Forelimb muscle (tissue), 1 donor: ENCODE measurements around the gene CHEK2. TPM values are rescaled to one million over a fixed set of nuclear protein-coding genes. Genes with fewer than 3 reads are reported as not detected.
A peak's percentile ranks its signal among the peaks of the same experiment; 100 is the strongest.
"Not testable (repeated sequence)": the region's sequence is repeated elsewhere in the genome, so short reads cannot be mapped to it uniquely, and the experiment has no call there.

ENCODE experiments used
- DNase-seq: peaks from one replicate; pipeline ENCODE4 v3.0.0-alpha.2; 2013; ENCODE audit warnings: low read depth
- polyA plus RNA-seq: library from polyadenylated mRNA; unstranded; fragments of 120-200 nt; gene quantifications from one replicate; pipeline ENCODE4 v1.2.1, GENCODE V29; 2013; ENCODE audit not compliant: insufficient read length

Gene CHEK2
- 6.9 TPM for polyA plus RNA-seq

DNA sequence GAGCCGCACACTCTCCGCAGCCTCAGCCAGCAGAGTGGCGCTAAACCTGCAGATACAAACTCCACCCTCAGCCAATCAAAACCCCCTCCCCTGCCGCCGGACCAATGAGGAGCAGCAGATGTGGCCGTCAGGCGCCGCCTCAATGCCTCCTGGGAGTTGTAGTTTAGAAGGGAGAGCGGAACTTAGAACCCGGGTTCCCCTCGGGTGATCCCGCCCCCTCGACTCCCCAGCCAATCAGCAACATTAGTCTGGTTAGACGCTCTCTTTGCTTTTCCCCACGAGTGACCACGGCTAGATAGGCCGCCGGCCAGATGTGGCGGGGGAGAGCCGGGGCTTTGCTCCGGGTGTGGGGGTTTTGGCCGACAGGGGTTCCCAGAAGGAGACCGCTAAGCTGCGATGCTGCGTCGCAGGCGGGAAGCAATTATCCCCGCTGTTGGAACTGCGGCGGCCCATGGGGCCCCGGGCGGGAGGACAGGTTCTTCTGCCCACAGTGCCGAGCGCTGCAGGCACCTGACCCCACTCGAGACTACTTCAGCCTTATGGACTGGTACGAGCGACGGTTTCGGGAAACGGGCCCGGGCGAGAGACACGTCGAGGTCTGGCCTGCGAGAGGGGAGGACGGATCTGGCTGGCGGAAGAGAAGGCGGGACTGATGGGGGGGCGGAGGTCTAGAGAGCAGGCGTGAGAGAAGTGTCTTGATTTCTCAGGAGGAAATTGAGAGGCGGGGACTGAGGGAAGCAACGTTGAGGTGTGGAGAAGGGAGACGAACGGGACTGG, at the start of gene CHEK2, which contains the start of gene HSCB:
TSS of gene CHEK2 (minus strand) at position 36 of the 777 bp plus-strand sequence. CDS start 7,099 bp downstream, outside the sequence.
TSS of gene HSCB (plus strand) at position 255 of the 777 bp plus-strand sequence. CDS start at position 312, 57 bp downstream.
- peak; percentile 99 for DNase-seq

GRCh38 chr22:28791124-28791523, 49.5 kb upstream of the CHEK2 start:
- no peak for DNase-seq

- no peak for DNase-seq
These were observed 47.0 kb upstream of the CHEK2 start for GRCh38 chr22:28788601-28789000.

DNA sequence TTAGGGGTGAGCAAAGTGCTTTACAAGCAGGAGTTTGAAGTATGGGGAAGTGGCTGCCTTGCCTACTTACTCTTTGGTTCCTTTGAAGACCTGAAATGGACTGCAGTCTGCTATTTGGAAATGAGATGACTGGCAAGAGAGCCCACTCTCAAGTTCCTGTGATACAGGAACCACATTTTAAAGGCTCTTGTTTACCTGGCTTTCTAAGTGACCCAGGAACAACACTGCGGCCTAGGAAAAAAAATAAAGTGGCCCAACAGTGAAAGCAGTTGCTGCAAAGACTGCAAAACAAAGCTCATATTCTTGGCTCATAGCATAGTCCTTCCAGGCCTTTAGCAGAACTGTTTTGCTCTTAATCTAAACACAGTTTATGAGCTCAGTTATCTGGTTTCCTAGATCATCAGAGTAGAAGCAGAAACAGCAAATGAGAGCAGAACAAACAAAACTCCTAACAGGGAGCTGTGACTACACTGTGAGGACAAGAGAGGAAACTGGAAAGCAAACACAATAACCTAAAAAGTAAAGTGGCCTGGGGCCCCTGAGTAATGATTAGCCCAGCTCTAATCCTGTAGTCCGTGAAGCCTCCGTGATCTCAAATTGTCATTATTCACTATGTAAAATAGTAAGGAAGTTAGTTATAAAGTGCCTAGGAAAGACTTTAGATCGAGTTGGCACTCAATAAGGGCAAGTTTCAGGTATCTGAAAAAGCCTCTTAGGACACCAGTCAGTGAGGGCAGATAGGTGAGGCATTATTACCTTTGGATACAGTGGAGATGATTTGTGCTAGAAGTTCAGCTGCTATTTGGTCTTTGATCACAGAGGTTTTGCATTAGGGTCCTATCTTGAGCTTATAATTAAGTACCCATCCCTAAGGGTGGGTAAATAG, 42.4 kb upstream of the CHEK2 start:
- no peak for DNase-seq

DNA sequence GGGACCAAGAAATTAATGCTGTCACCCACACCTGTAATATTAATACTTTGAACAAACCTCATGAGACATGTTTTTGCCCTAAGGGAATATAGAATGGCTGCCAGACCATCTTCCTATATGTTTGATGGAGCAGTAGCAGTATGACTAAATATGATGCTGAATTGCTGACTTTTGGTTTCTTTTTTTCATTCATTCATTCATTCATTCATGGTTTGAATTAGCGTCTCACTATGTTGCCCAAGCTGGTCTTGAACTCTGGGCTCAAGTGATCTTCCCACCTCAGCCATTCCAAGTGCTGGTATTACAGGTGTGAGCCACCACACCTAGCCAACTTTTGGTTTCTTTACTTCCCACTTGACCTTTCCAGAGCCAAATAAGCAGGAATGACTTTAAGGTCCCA, 38.7 kb upstream of the CHEK2 start:
- no peak for DNase-seq

DNA sequence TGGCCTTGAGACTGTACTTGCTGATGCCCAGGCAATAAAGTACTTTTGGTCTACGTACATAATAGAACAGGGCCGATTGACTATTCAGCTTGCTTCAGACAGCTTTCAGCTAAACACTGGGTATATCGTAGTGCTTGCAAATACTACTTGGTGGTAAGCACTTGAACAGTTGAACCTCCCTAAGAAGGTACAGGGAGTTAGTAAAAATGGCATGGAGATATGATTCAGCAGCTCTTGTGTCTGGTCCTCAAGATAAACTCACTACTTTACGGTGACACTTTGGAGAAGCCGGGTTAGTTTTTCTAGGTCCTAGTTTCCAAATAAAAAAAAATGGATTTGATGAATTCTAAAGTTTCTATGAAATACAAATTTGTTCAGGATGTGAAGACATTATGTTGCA, 38.2 kb upstream of the CHEK2 start:
- DNase-seq = no peak

GRCh38 chr22:28774378-28774777, 32.8 kb upstream of the CHEK2 start:
- no peak for DNase-seq

DNA sequence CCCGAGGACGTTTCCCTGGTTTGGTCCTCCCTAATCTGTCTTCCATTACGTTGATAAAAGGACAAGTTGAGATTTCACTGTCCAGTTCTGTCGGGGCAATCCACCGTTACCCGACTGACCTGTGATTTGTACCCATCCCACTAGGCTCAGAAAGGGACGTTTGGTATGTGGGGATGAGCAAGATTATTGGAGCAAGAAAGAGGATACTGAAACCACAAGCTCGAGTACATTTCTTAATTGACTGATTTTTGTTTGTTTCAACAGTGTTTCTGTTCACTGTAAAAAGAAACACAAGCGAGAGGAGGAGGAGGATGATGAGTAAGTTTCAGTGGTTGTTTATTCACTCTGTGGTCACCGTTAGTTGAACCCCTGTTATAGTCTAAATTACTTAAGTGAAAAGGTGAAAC, 31.8 kb upstream of the CHEK2 start:
- no peak for DNase-seq

GRCh38 chr22:28772633-28773460, 31.2 kb upstream of the CHEK2 start, which contains the start of gene CCDC117:
CCDC117 (plus strand) TSS chr22:28772695; CDS start chr22:28772850, 155 bp downstream.
- DNase-seq = peak; percentile 94

GRCh38 chr22:28771195-28771791, 29.7 kb upstream of the CHEK2 start:
- DNase-seq = no peak

DNA sequence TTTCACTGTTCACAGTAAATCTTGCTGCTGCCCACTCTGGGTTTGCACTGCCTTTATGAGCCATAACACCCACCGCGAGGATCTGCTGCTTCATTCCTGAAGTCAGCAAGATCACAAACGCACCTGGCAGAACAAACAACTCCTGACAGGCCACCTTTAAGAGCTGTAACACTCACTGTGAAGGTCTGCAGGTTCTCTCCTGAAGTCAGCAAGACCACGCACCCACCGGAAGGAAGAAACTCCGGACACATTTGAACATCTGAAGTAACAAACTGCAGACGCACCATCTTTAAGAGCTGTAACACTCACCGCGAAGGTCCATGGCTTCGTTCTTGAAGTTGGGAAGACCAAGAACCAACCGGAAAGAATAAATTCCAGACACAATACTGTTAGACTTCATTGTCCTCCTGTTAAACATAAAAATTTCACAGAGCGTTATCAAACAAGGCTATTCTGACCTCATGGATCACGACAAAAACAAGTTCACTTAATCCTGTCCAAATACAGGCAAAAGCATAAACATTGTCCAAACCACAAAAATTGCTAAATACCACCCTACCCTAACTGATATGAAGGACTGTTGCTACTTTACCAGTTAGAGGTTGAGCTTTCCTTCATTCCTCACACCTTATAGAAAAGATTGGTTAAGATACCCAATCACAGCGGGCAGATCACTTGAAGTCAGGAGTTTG, 27.9 kb upstream of the CHEK2 start:
- DNase-seq = no peak

- DNase-seq = no peak
These were observed 27.2 kb upstream of the CHEK2 start for GRCh38 chr22:28768701-28769393.

DNA sequence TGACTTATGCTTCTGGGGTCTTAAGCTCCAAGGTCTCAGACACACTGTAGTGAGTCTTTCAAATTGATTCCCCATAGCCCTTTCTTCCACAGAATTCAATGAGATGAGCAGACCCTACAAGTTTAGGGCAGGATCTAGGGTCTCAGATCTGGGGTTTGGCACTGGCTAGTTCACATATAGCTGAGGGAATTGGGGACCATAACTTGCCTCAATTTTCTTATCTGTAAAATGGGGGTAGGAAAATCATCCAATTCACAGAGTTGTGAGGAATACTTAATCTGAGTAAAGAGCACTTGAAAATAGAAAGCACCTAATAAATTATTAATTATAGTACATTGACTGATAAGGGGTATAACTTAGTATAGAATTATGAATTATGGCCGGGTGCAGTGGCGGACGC, 25.0 kb upstream of the CHEK2 start:
- DNase-seq = no peak

- DNase-seq = not testable (repeated sequence)
These were observed 20.4 kb upstream of the CHEK2 start for GRCh38 chr22:28762000-28762399.

GRCh38 chr22:28761449-28761755, 19.8 kb upstream of the CHEK2 start:
- DNase-seq = no peak

DNA sequence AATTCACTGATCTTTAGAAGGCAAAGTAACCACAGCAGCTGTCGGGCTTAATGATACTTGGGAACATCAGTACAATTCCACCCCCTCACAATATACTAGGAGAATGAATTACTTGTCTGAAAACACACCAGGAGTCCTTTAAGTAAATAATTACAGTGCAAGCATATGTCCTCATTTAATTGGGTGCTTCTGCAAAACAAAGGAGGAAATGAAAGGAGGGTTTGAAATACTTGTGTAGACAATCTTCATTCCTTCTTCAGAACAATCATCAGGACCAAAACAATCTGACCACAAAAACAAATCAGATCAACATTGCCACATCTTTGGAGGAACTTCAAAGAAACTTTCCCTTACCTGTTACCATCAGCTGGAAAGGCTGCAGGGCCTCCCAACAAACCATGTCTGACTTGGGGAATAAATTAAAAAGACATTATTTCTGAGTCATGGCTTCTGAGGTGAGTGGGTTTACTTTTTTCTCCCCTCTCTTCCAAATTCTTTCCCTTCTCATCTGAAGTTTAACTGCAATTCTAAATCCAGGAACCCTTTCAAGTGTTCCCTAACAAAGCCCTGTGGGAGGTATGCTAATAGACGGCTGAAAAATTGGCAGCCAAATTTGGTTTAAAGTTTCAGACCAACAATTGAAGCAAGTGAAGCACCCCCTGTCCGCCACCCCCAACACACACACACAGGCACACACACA, 18.4 kb upstream of the CHEK2 start:
- no peak for DNase-seq

GRCh38 chr22:28754512-28754911, 12.9 kb upstream of the CHEK2 start:
- not testable (repeated sequence) for DNase-seq

GRCh38 chr22:28750471-28750881, 8.9 kb upstream of the CHEK2 start:
- no peak for DNase-seq

DNA sequence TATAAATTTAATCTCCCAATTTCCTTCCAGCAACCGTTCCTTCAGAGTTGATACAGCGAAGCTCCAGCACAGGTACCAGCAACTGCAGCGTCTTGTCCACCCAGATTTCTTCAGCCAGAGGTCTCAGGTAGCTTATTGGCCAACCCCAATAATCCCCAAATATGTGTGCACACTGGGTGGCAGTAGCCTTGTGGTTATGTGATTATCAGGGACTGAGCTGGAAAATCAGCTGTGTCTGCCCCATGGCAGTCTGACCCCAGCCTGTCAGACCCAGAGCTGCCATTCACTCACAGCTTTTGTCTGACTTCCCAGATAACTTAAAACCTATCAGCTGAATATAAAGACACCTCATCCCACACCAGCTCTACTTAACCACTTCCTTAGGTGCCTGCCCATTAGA, 2.2 kb upstream of the CHEK2 start:
- DNase-seq = no peak
